Activated T-cell treated with anti-CD3 and anti-CD28 coated beads, Interleukin-2, amount 50 U/mL, for 1 hour (primary cell): ENCODE measurements around the gene EFNA3.
A peak's percentile ranks its signal among the peaks of the same experiment; 100 is the strongest.

ENCODE experiments used
- DNase-seq: peaks from one replicate; pipeline ENCODE4 v3.0.0-alpha.2; 2020

EFNA3 gene

GRCh38 chr1:155078469-155079209 is at the start of gene EFNA3:
TSS of gene EFNA3 (plus strand) at chr1:155078837. CDS start at chr1:155078942, 105 bp downstream.
- peak; percentile 77 for DNase-seq

DNA sequence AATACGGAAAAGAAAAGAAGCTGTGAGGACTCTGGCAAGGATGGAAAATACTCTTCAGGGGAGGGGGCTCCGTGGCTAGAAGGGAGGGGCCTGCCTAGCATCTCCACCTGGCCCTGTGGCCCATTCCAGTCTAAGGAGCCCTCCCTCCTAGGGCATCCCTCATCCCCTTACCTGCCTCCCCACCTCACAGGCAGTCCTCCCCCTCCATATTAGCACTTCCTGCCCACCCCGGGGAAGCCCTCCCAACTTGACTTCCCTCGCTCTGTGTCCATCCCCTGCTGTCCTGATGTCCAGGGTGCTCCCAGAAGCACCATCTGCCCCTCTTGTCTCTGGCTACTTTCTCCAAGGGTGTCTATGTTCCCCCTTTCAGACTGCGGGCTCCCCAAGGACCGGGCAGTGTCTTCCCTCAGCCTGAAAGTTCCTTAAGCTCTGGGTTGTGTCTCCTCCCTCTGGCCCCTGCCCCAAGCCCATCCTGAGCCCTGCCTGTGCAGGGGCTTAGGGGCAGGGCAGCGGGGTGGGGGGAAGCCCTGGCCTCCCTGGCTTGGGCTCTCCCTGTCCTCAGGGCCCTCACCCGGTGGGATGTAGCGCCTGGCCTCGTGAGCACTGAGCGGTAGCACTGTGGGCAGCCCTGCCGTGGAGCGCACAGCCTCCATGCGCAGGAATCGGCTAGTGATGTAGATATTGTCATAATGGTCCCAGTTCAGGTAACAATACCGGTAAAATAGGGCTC is 49.0 kb upstream of the EFNA3 start:
- DNase-seq, result no peak

DNA sequence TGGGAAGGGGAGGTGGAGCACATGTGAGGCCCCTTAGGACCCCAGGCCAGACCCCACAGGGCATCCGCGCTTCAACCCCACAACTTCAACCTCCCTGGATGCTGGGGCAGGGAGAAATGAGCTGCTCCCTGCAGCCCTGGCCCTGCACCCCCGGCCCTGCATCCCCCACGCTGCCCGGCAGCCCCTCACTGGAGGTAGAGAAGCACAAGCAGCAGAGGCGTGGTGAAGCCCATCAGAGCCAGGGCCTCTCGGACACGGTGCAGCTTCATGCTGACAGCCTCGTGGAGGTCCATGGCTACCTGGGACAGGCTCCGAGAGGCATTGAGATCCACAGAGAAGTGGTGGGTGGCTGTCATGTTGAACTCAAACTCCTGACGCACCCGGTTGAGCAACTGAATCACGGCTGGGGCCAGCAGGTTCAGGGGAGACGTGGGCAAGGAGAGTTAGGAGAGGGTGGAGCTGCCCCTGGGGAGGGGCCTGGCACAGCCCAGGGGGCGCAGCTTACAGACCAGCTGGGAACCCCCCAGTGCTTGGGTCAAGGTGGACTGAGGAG is 48.3 kb upstream of the EFNA3 start:
- no peak for DNase-seq

- DNase-seq, result no peak
Observed at GRCh38 chr1:155030899-155031298, 47.7 kb upstream of the EFNA3 start.

- no peak for DNase-seq
Observed at GRCh38 chr1:155032886-155033285, 45.8 kb upstream of the EFNA3 start.

DNA sequence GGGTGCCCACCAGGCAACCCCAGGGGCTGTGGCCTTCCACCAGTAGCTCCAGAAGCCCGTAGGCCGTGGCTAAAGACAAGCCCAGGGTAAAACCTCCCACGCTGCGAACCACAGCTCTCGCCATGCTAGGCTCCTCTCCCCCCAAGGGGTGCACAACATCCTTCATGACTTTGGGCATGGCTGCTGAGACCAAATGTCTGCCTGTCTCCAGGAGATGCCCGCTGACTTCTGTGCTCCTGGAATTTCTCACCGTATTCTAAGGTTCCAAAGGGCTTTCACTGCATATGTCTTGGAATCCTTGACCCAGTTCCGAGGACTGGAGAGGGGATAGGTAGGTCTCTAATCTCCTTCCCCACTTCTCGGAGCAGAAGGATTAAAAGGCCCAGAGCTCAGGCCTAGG is 45.1 kb upstream of the EFNA3 start, which contains the start of the genes DCST1 and DCST2:
TSS of gene DCST1 (plus strand) at position 301 of the 400 bp plus-strand sequence. CDS start 213 bp downstream, outside the sequence.
TSS of gene DCST2 (minus strand) at position 258 of the 400 bp plus-strand sequence. CDS start at position 178, 80 bp downstream.
- DNase-seq, result no peak

GRCh38 chr1:155034318-155035208 is 44.1 kb upstream of the EFNA3 start:
- no peak for DNase-seq

- DNase-seq, result no peak
Observed at GRCh38 chr1:155035936-155036335, 42.7 kb upstream of the EFNA3 start.

- no peak for DNase-seq
Observed at GRCh38 chr1:155037043-155037442, 41.6 kb upstream of the EFNA3 start.

GRCh38 chr1:155037851-155038441 is 40.7 kb upstream of the EFNA3 start:
- no peak for DNase-seq

DNA sequence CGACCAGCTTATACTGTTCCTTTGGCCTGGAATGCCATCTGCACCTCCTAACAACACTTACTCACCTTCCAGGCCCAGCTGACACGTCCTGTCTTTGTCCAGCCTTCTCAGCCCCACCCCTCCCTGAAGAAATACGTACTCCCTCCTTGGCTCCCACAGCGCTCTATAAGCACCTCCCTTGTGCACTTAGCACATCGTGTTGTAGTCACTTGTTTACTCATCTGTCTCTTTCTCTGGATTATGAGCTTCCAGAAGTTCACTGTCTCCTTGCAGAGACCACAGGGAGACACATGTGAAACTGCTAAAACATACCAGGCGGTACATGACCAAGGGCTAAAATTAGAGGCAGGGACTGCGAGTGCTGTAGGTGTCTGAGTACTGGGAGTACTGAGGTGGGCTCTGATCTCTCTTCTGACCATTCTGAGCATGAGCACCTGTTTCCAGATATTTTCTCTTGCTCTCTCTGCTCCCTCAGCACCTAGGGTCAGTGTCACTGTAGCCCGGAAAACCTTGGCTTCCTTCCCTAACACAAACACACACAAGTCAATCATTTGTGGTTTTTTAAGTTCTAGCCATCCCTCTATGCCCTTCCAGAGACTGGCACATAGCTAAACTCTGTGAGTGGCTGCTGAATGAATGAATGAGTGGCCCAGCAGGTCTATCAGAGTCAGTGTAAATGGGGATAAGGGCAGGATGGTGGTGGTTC is 39.9 kb upstream of the EFNA3 start:
- no peak for DNase-seq

DNA sequence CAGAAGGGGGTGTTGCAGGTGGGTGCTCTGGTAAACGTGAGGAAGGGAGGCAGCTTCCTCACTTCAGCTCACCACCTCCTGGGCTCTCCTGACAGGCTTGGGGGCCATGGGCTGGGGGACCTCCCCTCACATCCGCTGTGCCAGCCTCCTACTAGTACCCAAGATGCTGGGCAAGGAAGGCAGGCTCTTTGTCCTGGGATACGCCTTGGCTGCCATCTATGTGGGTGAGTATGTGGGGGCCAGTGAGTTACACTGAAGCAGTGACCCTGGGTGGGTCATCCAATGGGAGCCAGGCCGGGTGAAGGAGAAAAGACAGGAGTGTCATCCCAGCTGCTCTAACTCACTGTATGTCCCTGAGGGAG is 39.3 kb upstream of the EFNA3 start:
- no peak for DNase-seq

GRCh38 chr1:155040358-155041093 is 38.1 kb upstream of the EFNA3 start:
- DNase-seq, result no peak

- DNase-seq, result no peak
Observed at GRCh38 chr1:155042789-155043188, 35.8 kb upstream of the EFNA3 start.

- DNase-seq, result no peak
Observed at GRCh38 chr1:155043301-155043702, 35.3 kb upstream of the EFNA3 start.

GRCh38 chr1:155043793-155044192 is 34.8 kb upstream of the EFNA3 start:
- DNase-seq, result no peak

DNA sequence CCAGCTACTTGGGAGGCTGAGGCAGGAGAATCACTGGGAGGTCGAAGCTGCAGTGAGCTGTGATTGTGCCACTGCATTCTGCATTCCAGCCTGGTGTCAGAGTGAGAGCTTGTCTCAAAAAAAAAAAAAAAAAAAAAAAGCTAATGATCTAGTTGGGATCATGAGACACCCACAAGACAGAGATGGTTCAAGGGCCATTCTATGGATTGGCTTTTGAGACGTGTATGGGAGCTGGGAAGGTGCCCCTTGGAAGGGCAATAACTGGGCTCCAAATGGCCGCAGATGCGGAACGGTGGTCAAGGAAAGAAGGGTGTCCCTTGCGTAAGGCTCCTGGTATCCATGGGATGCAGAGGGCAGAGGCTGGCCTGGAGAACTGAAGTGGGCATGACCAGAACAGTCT is 34.3 kb upstream of the EFNA3 start:
- no peak for DNase-seq

DNA sequence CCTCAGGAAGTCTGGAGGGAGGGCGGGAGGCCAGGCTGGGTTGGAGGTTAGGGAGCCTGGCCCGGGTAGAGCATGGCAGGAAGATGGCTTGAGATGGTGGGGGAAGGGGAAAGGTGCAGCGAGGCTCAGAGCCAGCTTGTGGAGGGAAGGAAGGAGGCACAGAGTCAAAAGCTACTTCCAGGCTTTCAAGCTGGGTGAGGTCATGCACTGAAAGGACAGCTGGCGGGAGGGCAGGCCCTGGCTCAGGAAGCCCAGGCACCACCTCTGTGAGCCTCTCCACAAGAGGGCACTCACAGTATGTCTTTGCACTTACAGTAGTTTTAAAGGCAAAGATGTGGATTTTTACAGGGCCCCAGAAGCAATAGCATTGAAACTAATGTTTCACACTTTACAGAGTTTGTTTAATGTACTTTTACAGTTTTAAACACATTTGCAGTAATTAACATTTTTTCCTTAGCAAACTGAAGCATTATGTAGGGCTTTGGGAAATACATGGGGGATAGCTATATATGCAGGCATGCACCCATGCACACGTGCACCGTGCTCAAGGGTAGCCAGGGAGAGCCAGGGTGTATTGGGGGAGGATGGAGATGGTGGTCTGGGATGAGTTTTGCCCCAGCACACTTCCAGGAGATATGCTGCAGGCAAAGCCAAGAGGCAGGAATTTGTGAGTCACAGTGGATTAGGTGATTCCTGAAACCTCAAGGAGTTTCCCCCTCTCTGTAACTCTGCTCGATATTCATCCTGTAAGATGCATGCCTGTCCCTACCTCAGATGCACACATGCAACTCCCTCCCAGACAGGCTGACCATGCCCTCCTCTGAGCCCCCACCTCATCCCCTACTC is 33.6 kb upstream of the EFNA3 start:
- peak; percentile 56 for DNase-seq

DNA sequence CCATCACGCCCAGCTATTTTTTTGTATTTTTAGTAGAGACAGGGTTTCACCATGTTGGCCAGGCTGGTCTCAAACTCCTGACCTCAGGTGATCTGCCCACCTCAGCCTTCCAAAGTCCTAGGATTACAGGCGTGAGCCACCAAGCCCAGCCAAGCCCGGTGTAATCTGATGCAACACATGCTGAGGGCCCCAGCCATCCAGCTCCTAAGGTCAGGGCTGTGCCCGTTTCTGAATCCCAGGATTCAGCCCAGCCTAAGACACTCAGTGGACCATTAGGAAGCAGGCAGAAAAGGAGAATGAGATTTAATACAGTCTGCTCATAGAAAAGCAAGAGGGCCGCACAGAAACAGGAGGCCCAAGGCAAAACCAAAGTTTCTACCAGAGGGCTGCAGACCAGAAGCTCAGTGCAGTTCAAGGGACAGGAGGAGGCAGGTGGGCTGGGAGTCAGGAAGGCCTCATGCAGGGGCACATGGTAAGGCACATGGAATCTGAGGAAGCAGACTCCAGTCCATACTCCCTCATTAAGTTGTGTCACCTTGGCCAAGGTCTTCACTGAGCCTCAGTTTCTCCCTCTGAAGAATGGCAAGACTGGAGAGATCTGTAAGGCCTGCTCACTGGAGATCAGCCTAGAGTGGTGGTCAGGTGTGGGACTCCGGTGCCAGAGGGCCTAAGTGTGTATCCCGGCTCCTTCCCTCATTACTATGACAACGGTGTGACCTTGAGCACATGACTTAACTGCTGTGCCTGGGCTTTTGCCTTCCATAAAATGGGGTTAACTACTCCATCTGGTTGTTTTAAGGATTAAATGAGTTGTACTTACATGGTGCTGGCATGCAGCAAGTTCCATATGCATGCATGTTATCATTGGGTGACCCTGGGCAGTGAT is 29.9 kb upstream of the EFNA3 start:
- no peak for DNase-seq
